ENCODE results near the gene NKD1. TPM values are rescaled to one million over a fixed set of nuclear protein-coding genes. Genes with fewer than 3 reads are reported as not detected.

The NKD1 gene
- total RNA-seq, 1 experiment from 2014 or later, result 11.4 TPM

- BruUV-seq (replicated peaks), result no TSS peak
- ATAC-seq (no peak), DNase-seq (ENCODE audit: low read depth, low spot score) (no peak)
- H3K36me3 ChIP-seq (ENCODE audit: control insufficient read depth in 1 of 2, insufficient read depth in 2 of 2, low read length in 2 of 2), result no peaks in the 10 kb centered on the region
- H3K27me3 ChIP-seq (ENCODE audit: insufficient read depth, low read length), result 0 out of 2 replicates have a peak, but pooled peaks cover 2% of the 10 kb centered on the region
- H2AFZ ChIP-seq (ENCODE audit: low read depth, low read length, poor library complexity, severe bottlenecking), result no peak overlapping the region
- no peak overlapping the region for H3K27ac ChIP-seq (ENCODE audit: low read depth, low read length)
- no peaks in the 10 kb centered on the region for H3K4me1 ChIP-seq (ENCODE audit: control insufficient read depth in 1 of 2, insufficient read depth in 2 of 2, low read length in 2 of 2)
- ChIA-PET CTCF (interaction anchor here (0.8 kb wide), 1 partner anchor 165 kb away, joined by 4 read pairs; no protein-coding TSS in a partner anchor), RAD21 (ENCODE audit: low non-redundant PET in 1 of 2, low total read pairs in 2 of 2, uncharacterized antibody in 2 of 2, unreplicated experiment in 2 of 2) (no interaction called here), POLR2A (no interaction called here)
- intact Hi-C loops (cut with micrococcal nuclease), result loop anchor here (10.0 kb wide), 1 partner anchor 165 kb away; no protein-coding TSS in a partner anchor
- H3K79me2 ChIP-seq (ENCODE audit: insufficient read depth, low read length), result no peaks in the 10 kb centered on the region
- H3K4me2 ChIP-seq (ENCODE audit: low read length), result no peak overlapping the region
- H3K9ac ChIP-seq (ENCODE audit: low read length), result no peak overlapping the region
- no peaks in the 10 kb centered on the region for H3K9me3 ChIP-seq (ENCODE audit: control insufficient read depth in 1 of 2, insufficient read depth in 1 of 2, low read depth in 1 of 2, low read length in 2 of 2)
- no peak overlapping the region for H3K4me3 ChIP-seq (replicated peaks in 1 of 2; ENCODE audit: low read depth in 1 of 2, low read length in 2 of 2)
- no peak for TF ChIP-seq TCF7L2 (IDR thresholded peaks at IDR 0.05; ENCODE audit: borderline replicate concordance, extremely low read depth, insufficient read depth, insufficient read length)
- TF ChIP-seq, protein P1, sequence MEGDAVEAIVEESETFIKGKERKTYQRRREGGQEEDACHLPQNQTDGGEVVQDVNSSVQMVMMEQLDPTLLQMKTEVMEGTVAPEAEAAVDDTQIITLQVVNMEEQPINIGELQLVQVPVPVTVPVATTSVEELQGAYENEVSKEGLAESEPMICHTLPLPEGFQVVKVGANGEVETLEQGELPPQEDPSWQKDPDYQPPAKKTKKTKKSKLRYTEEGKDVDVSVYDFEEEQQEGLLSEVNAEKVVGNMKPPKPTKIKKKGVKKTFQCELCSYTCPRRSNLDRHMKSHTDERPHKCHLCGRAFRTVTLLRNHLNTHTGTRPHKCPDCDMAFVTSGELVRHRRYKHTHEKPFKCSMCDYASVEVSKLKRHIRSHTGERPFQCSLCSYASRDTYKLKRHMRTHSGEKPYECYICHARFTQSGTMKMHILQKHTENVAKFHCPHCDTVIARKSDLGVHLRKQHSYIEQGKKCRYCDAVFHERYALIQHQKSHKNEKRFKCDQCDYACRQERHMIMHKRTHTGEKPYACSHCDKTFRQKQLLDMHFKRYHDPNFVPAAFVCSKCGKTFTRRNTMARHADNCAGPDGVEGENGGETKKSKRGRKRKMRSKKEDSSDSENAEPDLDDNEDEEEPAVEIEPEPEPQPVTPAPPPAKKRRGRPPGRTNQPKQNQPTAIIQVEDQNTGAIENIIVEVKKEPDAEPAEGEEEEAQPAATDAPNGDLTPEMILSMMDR (IDR thresholded peaks at IDR 0.05 in 2 of 3, conservative IDR thresholded peaks at IDR 0.05 in 1 of 3; ENCODE audit: borderline replicate concordance in 1 of 3, insufficient read depth in 1 of 3, low read depth in 2 of 3, low read length in 2 of 3), result peak in 1 of 3 experiments; percentile 17; a peak in 1 of 6 replicates
- no peaks in the 10 kb centered on the region for H4K20me1 ChIP-seq (ENCODE audit: insufficient read depth)
- H3K9me2 ChIP-seq (ENCODE audit: insufficient read depth), result no peaks in the 10 kb centered on the region
These were observed 8.1 kb upstream of the NKD1 start for GRCh38 chr16:50539822-50540710.

DNA sequence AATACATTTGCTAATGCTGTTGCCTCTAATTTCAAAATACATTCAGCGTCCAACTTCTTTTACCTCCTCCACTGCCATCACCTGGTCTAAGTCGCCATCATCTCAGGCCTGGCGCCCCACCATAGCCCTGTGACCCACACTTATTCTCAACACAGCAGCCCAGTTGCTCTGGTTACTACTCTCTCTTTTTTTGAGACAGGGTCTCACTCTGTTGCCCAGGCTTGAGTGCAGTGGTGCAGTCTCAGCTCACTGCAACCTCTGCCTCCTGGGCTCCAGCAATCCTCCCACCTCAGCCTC is 7.5 kb upstream of the NKD1 start:
- CTCF ChIA-PET, result interaction anchor here (0.8 kb wide), 1 partner anchor 166 kb away, joined by 4 read pairs; no protein-coding TSS in a partner anchor
- Histone ChIP-seq H3K27ac (ENCODE audit: low read depth, low read length) (no peak overlapping the region), H2AFZ (ENCODE audit: low read depth, low read length, poor library complexity, severe bottlenecking) (no peak overlapping the region), H3K9me2 (ENCODE audit: insufficient read depth) (no peaks in the 10 kb centered on the region), H3K9ac (ENCODE audit: low read length) (no peak overlapping the region), H3K4me2 (ENCODE audit: low read length) (no peak overlapping the region), H3K4me3 (replicated peaks in 1 of 2; ENCODE audit: low read depth in 1 of 2, low read length in 2 of 2) (no peak overlapping the region), H3K27me3 (ENCODE audit: insufficient read depth, low read length) (0 out of 2 replicates have a peak, but pooled peaks cover 4% of the 10 kb centered on the region), H3K4me1 (ENCODE audit: control insufficient read depth in 1 of 2, insufficient read depth in 2 of 2, low read length in 2 of 2) (no peaks in the 10 kb centered on the region), H4K20me1 (ENCODE audit: insufficient read depth) (no peaks in the 10 kb centered on the region), H3K9me3 (ENCODE audit: control insufficient read depth in 1 of 2, insufficient read depth in 1 of 2, low read depth in 1 of 2, low read length in 2 of 2) (no peaks in the 10 kb centered on the region), H3K79me2 (ENCODE audit: insufficient read depth, low read length) (no peaks in the 10 kb centered on the region), H3K36me3 (ENCODE audit: control insufficient read depth in 1 of 2, insufficient read depth in 2 of 2, low read length in 2 of 2) (no peaks in the 10 kb centered on the region)
- ATAC-seq (no peak), DNase-seq (ENCODE audit: low read depth, low spot score) (no peak)
- BruUV-seq (replicated peaks), result no TSS peak
- RAD21 ChIA-PET (ENCODE audit: low non-redundant PET in 1 of 2, low total read pairs in 2 of 2, uncharacterized antibody in 2 of 2, unreplicated experiment in 2 of 2), result no interaction called here
- POLR2A ChIA-PET, result no interaction called here
- intact Hi-C loops (cut with micrococcal nuclease), result loop anchor here (10.0 kb wide), 1 partner anchor 166 kb away; no protein-coding TSS in a partner anchor
- TF ChIP-seq POLR2A (IDR thresholded peaks at IDR 0.05; ENCODE audit: borderline replicate concordance, extremely low read depth, insufficient read depth, insufficient read length) (no peak), POLR2AphosphoS5 (IDR thresholded peaks at IDR 0.05; ENCODE audit: low read depth, low read length) (no peak), YY1 (IDR thresholded peaks at IDR 0.05; ENCODE audit: extremely low read depth, insufficient replicate concordance, low read depth, low read length) (no peak), FOSL1 (IDR thresholded peaks at IDR 0.05; ENCODE audit: low read depth) (no peak), ELF1 (IDR thresholded peaks at IDR 0.05; ENCODE audit: borderline replicate concordance, low read depth) (no peak), EGR1 (IDR thresholded peaks at IDR 0.05; ENCODE audit: low read depth) (no peak), ZNF274 (IDR thresholded peaks at IDR 0.05; ENCODE audit: low read depth, low read length) (no peak)
- TF ChIP-seq, protein P1 (IDR thresholded peaks at IDR 0.05 in 2 of 3, conservative IDR thresholded peaks at IDR 0.05 in 1 of 3; ENCODE audit: borderline replicate concordance in 1 of 3, insufficient read depth in 1 of 3, low read depth in 2 of 3, low read length in 2 of 3), result no peak
- TF ChIP-seq, protein P2, sequence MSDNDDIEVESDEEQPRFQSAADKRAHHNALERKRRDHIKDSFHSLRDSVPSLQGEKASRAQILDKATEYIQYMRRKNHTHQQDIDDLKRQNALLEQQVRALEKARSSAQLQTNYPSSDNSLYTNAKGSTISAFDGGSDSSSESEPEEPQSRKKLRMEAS (IDR thresholded peaks at IDR 0.05), result no peak
